Measurements from ENCODE around the gene PSMC6.
A peak's percentile ranks its signal among the peaks of the same experiment; 100 is the strongest.

Gene PSMC6

DNA sequence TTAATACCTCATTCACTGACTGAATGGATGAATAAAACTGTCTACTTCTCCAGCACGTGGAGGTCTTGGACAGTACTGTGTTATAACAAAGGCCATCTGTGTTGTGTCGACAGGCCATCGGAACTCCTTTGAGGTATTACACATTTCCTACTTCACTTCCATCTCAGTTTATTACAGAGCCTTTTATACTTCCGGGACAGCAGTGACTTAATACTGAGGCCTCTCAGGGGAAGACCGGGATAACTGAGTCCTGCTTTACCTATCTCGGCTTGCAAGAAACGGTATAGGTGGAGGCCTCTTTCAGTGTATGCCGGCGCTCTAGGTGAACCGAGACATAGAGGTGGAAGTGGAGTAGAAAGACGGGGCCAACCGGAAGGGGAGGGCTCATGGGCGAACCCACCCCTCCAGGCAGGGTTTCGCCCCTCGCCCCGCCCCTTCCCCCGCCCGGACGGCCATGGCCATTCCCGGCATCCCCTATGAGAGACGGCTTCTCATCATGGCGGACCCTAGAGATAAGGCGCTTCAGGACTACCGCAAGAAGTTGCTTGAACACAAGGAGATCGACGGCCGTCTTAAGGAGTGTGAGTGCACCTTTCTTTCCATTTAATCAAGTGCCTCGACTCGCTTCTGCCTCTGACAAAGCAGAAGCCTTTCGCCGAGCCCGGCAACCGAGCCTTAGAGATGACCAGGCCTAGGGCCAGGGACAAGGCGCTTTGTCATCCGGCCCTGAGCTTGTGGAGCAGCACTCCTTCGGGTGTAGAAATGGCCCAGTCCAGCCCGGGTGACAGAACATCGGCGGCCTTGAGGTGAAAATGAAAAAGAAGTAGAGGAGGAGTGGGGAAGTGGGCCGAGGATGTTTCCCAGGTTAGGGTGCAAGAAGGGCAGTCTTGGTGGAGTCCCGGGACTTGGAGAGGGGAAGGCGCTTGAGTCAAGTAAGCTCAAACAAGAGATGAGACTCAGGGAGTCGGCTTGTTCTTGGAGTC, at the start of gene PSMC6:
Gene PSMC6 (plus strand): TSS at position 477 of the 983 bp plus-strand sequence. CDS start 20 bp downstream, at position 497.
- peak; percentile 76 for FAIRE-seq

DNA sequence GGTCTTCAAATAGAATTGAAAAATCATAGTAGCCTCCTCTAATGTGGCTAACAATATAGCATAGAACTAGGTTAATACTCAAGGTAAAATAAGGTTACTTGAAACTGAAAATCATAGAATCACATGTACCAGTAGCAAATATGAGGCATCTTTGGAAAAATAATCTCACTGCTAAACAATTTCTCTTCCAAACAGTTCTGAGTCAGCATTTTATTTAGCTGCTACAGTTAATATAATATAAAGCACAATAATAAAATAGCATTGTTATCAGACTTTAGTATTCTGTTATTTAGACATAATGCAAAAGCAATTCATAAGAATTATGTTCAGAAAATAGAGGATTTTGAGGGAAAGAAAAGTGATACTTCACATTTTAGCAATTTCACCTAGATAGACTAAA, 46.7 kb upstream of the PSMC6 start:
- peak; percentile 19 for FAIRE-seq

DNA sequence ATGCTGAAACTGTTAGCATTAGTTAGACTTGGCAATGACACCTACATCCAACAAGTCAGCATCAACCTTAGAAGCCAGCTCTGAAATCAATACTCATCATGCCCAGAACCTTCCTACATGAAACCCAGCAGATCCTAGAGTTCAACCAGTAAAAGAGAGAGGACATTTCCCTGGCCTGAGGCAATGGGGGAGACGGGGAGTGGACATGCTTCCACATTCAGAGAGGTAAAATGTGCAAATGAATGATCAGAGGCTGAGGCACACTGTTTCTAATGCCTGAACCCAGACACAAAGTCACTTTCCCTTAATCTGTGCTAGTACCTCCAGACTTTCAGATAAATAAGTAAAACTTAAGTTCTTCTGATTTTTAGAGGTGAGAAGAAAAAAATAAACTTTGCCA, 46.2 kb upstream of the PSMC6 start:
- no peak for FAIRE-seq

DNA sequence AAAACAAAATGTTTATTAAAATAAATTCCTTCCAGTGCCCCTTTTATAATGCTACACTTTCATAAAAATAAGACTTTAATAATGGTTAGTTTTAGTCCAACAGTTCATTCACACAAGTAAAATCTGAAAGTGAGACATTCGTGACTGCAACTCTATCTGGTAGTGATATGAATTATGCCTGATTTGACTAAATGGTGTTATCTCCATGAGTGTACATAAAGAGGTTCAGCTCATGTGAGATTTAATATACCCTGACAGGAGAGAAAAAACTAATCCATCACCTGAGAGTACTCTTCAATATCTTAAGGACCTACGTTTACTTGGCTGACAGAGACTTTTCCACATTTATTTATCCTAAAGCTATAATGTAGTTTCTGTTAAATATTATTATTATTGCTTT, 45.7 kb upstream of the PSMC6 start:
- no peak for FAIRE-seq

DNA sequence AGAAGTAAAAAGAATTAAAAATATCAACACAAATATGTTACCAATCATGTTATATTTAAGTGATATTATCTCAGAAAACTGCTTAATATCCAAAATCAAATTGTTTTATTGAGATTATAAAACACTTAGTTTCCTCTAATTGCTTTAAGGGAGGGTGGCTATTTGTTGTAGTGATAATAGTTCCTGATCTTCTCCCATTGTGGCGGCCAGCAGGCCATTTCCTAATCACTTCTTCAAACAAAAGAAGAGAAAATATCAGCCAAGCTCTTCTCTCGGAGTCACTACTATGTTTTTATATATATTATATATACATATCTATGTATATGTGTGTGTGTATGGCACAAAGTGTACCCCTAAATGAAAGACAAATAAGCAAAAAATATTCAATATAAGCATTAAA, 43.1 kb upstream of the PSMC6 start:
- FAIRE-seq, result no peak

DNA sequence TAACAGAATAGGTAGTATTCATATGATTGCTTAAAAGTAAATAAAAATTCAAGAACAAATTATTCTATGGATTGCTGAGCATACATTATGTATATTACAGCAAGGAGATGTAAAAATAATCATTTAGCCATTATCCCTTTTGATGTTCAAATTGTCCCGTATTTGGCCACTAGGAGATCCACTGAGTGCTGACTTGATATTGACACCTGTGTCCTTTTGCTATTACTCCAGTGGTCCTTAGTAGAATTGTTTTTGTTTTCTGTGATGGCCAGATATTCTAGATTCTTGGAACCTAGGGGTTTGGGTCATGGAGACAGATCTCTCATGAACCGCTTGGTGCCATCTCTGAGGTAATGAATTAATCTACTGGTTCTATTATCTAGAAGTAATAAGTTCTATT, 28.4 kb upstream of the PSMC6 start:
- FAIRE-seq, result no peak

DNA sequence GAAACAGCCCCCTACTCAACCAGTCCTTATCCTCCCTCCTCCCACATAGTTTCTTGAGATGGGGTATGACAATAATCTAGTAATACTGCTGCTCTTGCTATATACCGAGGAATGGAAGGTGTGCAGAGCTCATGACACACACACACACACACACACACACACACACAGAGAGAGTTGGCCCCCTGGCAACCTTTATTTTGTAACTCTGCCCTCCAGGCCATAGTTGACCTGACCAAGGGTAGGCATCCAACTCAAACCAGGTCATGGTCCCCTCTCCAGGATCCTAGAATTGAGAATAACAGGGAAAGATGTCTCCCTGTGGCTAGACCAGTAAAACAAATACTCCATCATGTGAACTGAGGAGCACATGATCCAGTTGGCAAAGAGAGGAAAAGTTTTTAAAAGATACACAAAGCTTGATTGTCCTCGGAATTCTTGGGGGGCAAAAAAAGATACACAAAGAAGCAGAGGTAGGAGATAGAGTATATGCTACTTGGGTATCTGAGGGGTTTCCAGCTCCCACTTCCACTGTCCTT, 22.9 kb upstream of the PSMC6 start:
- FAIRE-seq, result no peak

DNA sequence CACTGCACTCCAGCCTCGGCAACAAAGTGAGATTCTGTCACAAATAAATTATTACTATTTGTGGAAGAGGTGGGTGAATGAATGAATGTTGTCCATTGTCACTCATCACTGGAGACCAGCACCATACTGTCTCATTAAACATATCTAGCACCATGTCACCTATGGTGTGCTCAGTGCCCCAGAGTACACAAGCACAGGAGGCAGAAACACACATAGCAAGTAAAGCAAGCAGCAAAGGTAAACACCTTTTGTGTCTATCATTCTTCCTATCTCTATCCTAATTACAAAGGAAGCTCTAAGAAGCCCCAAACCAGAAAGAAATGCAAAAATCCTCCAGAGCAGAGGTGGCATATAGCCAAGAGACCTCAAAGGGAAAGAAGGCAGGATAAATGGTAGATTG, 20.8 kb upstream of the PSMC6 start:
- FAIRE-seq, result no peak

DNA sequence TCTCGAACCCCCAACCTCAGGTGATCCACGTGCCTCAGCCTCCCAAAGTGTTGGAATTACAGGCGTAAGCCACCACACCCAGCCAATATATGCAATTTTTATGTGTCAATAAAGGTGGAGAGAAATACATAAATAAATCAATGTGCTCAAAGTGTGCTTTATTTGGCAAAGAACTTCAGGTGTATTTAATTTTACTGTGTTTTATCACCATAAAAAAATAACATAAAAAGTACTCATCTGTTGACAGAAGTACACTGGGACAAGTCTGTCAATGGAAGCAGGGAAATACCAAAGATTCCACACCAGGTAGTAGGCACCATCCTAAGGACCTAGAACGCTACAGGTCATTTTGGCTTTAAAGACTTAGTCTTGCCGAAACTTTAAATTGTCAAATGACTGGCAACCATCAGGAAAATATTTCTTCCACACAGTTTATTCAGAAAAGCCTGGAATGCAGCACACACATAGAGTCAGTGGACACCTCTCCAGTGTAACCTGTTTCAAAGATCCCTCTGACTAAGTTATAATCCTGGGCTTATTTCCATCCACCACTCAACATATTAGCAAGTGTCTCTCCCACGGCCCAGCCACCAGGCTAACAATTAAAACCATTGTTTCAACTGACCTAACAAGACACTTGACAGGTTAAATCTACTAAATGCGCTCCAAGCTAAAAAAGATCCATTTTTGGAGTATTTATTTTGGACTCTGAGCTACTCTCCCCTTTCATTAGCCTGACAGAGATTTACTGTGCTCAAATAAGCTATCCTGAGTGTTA, 15.8 kb upstream of the PSMC6 start:
- FAIRE-seq, result no peak

DNA sequence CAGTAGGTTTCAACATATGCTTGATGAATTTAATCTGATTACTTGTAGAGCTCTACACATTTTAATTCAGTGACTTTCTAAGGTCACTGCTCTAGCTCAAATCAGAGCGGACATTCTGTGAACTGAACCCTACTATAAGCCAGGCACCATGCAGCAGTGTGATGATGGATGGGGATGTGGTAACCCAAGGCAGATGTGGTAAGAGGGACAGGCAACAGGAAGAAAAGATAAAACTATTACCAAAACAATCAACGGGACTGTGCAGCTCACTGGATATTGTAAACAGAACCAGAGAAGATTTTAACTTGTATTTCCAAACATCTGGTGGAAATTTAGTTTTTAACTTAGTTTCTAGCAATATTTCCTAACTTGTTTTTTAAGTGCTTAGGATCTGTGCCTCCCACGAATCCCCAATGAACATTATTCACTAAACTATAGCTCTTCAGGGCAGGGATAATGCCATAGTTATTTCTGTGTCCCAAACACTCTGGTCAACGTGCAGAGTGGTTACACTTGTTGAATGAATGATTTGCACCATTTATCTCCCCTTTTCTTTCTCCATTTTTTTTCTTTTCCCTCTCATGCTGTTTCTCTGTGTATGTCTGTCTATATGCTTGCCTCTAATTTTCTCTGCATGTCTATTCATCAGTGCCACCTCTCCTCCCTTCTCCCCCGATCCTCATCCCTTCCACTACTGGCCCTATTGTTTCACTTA, 14.6 kb upstream of the PSMC6 start:
- no peak for FAIRE-seq

DNA sequence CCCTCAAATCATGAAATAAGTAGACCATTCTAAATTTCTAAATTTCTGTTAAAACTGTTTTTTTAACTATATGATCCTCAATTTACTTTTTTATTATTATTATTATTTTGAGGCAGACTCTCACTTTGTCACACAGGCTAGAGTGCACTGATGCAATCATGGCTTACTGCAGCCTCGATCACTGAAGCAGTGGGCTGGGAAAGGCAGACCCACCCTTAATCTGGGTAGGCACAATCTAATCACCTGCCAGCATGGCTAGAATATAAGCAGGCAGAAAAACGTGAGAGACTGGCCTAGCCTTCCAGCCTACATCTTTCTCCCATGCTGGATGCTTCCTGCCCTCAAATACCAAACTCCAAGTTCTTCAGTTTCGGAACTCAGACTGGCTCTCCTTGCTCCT, 14.0 kb upstream of the PSMC6 start:
- no peak for FAIRE-seq

DNA sequence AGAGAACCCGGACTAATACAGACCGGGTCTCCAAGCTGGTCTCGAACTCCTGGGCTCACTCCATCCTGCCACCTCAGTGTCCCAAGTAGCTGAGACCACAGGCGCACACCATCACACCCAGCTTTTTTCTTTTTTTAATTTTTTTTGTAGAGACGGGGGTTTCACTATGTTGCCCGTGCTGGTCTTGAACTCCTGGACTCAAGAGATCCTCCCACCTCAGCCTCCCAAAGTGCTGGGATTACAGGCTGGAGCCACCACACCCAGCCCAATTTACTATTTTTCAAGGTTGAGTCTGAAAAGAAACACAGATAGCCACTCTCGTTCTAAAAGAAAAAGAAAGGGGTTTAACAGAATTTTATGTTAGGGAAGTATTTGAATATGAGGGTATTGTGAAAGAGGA, 13.5 kb upstream of the PSMC6 start:
- FAIRE-seq, result no peak

DNA sequence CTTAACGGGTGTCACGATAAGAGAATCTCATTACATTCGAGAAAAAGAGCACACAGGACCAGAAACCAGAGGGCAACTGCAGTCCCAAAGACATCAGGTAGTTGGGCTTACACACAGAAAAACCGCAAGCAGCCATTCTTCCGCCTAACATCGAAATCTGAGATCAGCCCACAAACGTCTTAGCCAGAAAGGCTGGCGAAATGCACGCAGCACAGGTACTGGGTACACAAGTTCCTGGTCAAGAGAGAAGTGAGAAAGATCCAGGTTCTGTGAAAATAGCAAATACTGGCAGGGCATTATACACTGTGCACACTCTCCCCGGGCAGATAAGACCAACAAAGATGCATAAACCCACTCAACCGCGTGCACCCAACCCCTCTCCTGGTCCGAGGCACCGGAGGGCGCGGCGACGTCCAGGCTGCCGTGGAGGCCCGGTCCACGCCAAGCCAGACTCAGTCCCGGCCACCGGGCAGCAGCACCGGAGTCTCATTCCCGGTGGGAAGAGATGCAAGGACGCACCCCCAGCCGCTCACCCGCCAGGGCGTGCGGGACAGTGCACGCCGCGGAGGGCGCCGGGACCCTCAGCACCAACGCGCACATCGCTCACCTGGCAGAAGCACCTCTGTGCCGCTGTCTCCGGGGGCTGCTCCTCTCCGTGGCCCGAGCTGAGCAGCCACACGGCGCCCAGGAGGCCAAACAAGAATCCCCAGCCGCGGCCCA, 12.1 kb upstream of the PSMC6 start:
- FAIRE-seq, result no peak

DNA sequence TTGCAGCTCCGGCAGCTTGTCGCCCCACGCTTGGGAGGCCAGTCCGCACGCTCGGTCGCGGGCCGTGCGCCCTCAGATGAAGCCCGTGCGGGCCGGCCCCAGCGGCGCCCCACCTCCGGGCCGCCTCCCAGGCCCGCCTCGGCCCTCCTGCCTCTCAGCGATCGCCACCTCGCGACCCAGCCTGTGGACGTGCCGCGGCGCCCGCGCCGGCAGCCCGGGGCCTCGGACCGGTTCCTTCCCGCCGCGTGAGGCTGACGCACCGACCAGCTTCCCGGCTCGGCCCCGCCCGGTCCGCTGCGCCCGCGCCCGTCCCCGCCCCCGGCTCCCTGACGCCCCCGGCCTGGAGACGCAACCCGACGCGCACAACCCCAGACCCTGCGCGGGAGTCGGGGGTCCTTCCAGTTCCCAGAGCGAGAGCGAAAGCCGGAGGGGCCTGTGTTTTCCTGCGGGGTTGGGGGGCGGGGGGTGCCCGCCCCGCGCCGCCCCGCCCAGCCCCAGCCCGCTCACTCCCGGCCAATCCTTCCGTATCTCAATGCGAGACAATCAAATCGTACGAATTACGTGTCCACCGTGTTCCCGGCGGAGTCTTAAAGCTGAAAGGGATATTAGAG, 11.4 kb upstream of the PSMC6 start, which contains the start of gene ERO1A:
Gene ERO1A (minus strand): TSS at position 78 of the 611 bp plus-strand sequence. CDS start 77 bp downstream, at position 1.
- no peak for FAIRE-seq

DNA sequence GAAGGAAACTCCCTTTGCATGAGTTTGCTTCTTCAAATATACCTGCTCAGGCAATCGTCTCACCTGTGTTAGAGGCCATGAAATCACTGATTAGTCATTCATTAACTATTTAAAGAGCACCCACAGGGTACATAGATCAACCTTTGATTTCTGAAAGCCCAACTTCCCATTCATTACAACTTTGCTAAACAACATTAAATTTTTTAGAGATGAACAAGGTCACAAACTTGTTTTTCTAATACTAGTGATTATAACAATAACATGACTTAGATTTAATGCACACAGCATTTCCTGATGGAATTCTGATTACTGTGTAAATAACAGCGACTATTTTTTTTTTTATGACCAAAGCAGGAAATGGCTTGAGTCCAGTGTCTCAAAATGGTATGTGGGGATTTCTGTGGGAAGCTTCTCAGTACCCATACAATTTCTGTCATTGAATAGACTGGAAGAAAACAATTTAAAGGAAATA, 6.3 kb upstream of the PSMC6 start:
- FAIRE-seq, result no peak

DNA sequence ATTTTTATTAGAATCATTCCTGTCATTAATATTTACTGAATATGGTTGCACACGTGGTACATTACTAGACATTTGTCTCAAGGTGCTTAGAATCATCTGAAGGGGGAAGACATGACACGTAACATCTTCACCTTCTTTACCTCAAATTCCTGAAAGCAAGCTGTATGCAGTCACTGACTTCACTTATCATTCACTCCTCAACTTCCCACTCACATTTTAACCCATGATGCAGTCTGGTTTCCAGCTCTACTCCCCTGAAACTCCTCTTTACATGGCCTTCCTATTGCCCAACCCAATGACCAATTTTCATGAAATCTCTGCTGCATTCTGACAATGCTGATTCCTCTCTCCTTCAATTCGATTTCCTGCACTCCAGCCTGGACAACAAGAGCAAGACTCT, 5.8 kb upstream of the PSMC6 start:
- no peak for FAIRE-seq

DNA sequence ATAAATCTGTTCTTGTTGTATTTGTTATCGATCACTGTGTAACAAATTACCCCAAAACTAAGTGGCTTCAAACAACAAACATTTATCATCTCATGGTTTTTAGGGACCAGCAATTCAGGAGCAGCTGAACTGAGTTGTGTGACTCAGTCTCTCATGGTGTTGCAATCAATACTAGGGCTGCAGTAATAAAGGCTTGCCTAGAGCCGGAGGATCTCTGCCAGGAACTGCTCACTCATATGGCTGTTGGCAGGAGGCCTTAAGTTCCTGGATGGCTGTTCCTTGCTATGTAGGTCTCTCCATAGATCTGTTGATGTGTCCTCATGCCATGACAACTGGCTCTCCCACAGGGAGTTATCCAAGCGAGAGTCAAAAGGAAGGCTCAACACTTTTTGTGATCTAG, 3.8 kb upstream of the PSMC6 start:
- no peak for FAIRE-seq

DNA sequence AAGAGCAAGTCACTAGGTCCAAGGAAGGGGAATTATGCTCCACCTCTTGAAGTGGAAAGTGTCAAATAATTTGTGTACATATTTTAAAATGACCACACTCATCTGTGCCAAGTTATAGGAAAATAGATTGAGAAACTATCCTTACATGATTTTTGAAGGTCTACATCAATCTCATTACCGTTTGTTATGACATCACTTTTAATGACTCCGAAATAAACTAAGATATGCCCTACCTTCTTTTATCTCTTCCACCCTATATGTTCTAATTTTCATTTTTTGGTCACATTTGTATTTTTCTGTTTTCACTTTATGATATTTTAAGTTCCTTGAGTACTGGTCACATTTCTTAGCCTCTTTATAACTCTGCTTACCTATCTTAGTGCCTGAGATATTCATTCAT, 3.3 kb upstream of the PSMC6 start:
- FAIRE-seq, result no peak

DNA sequence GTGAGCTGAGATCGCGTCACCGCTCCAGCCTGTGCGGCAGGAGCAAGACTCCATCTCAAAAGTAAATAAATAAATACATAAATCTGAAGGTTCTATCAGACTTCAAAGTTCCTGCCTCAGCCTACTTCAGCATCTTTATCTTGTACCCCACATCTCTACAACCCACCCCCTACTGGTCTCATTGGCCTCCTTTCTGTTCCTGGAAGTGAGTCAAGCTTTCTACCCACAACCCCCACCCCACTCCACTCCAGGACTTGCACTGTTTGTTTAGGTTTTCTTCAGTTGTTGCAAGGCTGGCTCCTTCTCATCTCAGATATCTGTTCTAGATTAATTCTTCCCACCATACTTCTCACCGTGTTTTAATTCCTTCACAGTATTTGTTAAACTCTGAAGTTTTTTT, 714 bp upstream of the PSMC6 start:
- no peak for FAIRE-seq

DNA sequence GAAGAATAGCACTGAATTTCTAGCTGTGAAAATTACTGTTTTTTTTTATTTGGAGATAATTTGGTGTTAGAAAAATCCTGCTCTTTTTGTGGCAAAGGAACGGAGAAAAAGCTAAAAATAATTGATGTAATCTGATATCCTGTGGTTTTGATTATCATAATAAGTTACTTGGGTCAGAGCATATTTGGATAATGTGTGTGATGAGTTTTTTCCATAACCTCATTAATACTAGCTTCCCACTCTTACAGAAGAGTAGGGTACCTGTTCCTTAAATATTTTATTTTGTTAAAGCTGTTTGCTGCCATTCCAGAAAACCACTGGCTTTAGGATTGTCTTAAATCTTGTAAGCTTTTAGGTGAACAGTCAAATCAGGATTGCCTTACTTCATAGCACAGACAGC, 4.7 kb downstream of the PSMC6 start:
- FAIRE-seq, result no peak

DNA sequence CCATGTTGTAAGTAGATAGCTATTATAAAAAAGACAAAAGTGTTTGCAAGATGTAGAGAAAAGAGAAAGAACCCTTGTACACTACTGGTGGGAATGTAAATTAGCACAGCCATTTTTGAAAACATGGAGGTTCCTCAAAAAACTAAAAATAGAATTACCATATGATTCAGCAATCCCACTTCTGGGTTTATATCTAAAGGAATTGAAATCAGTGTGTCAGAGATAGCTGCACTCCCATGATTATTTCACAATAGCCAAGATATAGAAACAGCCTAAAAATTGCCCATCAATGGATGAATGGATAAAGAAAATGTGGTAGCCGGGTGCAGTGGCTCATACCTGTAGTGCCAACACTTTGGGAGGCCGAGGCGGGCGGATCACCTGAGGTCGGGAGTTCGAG, 9.2 kb downstream of the PSMC6 start:
- FAIRE-seq, result no peak
